ENCODE results near the gene INPP1. TPM values are rescaled to one million over a fixed set of nuclear protein-coding genes. Genes with fewer than 3 reads are reported as not detected.

Gene INPP1
- total RNA-seq, 2 experiments from 2014 or later = 10.6 to 11.9 TPM

Other genes with a start within 250 kb of the INPP1 start
- 10 to 100 TPM; 16.2 to 17.3 TPM for gene HIBCH, start 23.8 kb upstream of the INPP1 start, total RNA-seq
- 10 to 100 TPM; 36.6 to 39.0 TPM for gene MFSD6, start 64.8 kb downstream of the INPP1 start, total RNA-seq
- 10 to 100 TPM; 18.9 to 19.1 TPM for gene NEMP2, start 191.1 kb downstream of the INPP1 start, total RNA-seq

All from activated CD4-positive, alpha-beta memory T cell treated with anti-CD3 and anti-CD28 coated beads, Interleukin-2, amount 10 ng/mL, durations not matched to agents 7 days and 5 days (primary cell).